ENCODE results near the gene TEKT1.

DNA sequence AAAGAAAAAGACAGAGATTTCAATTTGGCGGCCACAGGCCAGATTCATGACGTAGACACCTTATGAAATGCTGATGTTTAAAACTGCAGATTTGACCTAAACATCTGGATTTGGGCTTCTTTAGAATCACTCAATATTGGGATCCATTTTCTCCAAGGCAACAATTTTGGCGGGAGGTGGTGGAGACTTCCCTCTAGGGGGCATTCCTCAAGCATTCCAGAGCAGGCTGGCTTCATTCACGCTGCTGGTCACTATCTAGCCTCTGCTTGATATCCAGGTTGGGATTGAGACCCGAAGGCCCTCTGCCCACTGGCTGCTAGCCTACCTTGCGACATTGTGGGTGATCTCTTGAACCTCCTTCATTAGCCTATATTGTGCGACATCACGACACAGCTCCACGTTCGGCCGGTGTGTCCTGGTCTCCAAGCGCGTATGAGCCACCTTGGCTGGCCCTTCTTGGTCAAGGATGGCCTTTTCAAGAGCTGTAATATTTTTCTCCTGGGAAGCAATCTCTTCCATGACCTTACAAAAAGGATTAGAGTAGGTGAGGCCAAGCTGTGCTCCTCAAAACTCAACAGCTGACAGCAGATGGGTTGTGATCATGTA lies 31.0 kb downstream of the TEKT1 start:
- TF ChIP-seq, protein P1, sequence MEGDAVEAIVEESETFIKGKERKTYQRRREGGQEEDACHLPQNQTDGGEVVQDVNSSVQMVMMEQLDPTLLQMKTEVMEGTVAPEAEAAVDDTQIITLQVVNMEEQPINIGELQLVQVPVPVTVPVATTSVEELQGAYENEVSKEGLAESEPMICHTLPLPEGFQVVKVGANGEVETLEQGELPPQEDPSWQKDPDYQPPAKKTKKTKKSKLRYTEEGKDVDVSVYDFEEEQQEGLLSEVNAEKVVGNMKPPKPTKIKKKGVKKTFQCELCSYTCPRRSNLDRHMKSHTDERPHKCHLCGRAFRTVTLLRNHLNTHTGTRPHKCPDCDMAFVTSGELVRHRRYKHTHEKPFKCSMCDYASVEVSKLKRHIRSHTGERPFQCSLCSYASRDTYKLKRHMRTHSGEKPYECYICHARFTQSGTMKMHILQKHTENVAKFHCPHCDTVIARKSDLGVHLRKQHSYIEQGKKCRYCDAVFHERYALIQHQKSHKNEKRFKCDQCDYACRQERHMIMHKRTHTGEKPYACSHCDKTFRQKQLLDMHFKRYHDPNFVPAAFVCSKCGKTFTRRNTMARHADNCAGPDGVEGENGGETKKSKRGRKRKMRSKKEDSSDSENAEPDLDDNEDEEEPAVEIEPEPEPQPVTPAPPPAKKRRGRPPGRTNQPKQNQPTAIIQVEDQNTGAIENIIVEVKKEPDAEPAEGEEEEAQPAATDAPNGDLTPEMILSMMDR (conservative IDR thresholded peaks at IDR 0.05 in 1 of 2, IDR thresholded peaks at IDR 0.05 in 1 of 2; ENCODE audit: extremely low read depth in 1 of 2, insufficient read depth in 1 of 2, low read depth in 1 of 2, low read length in 2 of 2): peak; percentile 46 to 53
- TF ChIP-seq EZH2 (IDR thresholded peaks at IDR 0.05; ENCODE audit: borderline replicate concordance, low read length): no peak
